HEK293 (cell line): ENCODE data around the gene FHL1.

ENCODE experiments used
- CTCF ChIA-PET: fragments of 350-600 bp; formaldehyde crosslinking; extraction: SDS; loops from one replicate; lab custom pipeline; 2021; ENCODE audit warnings: antibody characterized with exemption; lab: Yijun Ruan, JAX
- POLR2A ChIA-PET: fragments of 300-600 bp; formaldehyde crosslinking; extraction: SDS; loops from one replicate; lab custom pipeline; 2020; ENCODE audit warnings: antibody characterized with exemption, inconsistent platforms; lab: Yijun Ruan, JAX
- H3K27ac ChIP-seq: fragments of 200-500 bp; sonication (Bioruptor generic); 2 replicates; pipeline ENCODE4 v1.5.1; 2014; ENCODE audit warnings: low read depth, low read length, control low read depth, inconsistent platforms; ENCODE audit errors: extremely low read depth
- H3K36me3 ChIP-seq, 2 experiments: fragments of 200-500 bp in 1 of 2; sonication (Bioruptor generic) in 1 of 2; 1 replicate in 1 of 2; 2 replicates in 1 of 2; pipeline ENCODE4 v1.5.1; 2014 to 2017; ENCODE audit warnings: inconsistent platforms in 2 of 2, low read length in 2 of 2; ENCODE audit not compliant: control insufficient read depth in 2 of 2, insufficient read depth in 1 of 2
- H3K4me1 ChIP-seq: fragments of 200-500 bp; sonication (Bioruptor generic); 2 replicates; pipeline ENCODE4 v1.5.1; 2014; ENCODE audit warnings: mild to moderate bottlenecking, low read length, inconsistent platforms; ENCODE audit not compliant: control insufficient read depth, insufficient read depth
- H3K4me3 ChIP-seq: 2 replicates; pipeline ENCODE4 v1.5.1; 2011; ENCODE audit warnings: low read depth, mild to moderate bottlenecking, control low read depth, low read length, moderate library complexity
- H3K9me3 ChIP-seq: fragments of 200-500 bp; sonication (Bioruptor generic); 2 replicates; pipeline ENCODE4 v1.5.1; 2014; ENCODE audit warnings: low read depth, low read length, inconsistent platforms; ENCODE audit not compliant: control insufficient read depth, insufficient read depth
- GLIS2 ChIP-seq: fragments of 450-650 bp; formaldehyde crosslinking; IDR thresholded peaks from 2 replicates; pipeline ENCODE4 v1.5.1; 2016; ENCODE audit warnings: missing biosample characterization, missing genetic modification characterization
- SETDB1 ChIP-seq: IDR thresholded peaks from one replicate; pipeline ENCODE4 v1.6.1; 2017; ENCODE audit warnings: mild to moderate bottlenecking, low read length, moderate library complexity, mixed read lengths; ENCODE audit not compliant: insufficient read length
- ZBTB1 ChIP-seq: fragments of 450-650 bp; formaldehyde crosslinking; IDR thresholded peaks from 2 replicates; pipeline ENCODE4 v1.5.1; 2016; ENCODE audit warnings: missing biosample characterization, missing genetic modification characterization
- ZFP37 ChIP-seq: fragments of 450-650 bp; formaldehyde crosslinking; IDR thresholded peaks from 2 replicates; pipeline ENCODE4 v1.5.1; 2016; ENCODE audit warnings: missing biosample characterization, missing genetic modification characterization
- ZNF324 ChIP-seq: fragments of 450-650 bp; formaldehyde crosslinking; IDR thresholded peaks from 2 replicates; pipeline ENCODE4 v1.5.1; 2016; ENCODE audit warnings: missing biosample characterization, missing genetic modification characterization
- ZNF473 ChIP-seq: fragments of 450-650 bp; formaldehyde crosslinking; IDR thresholded peaks from 2 replicates; pipeline ENCODE4 v1.5.1; 2017; ENCODE audit warnings: missing biosample characterization, missing genetic modification characterization
- ZNF501 ChIP-seq: fragments of 450-650 bp; formaldehyde crosslinking; IDR thresholded peaks from 2 replicates; pipeline ENCODE4 v1.5.1; 2016; ENCODE audit warnings: missing biosample characterization, missing genetic modification characterization
- ZNF510 ChIP-seq: fragments of 450-650 bp; formaldehyde crosslinking; IDR thresholded peaks from 2 replicates; pipeline ENCODE4 v1.5.1; 2018; ENCODE audit warnings: mild to moderate bottlenecking, missing genetic modification characterization, missing biosample characterization; ENCODE audit not compliant: insufficient replicate concordance
- ZNF521 ChIP-seq: fragments of 450-650 bp; formaldehyde crosslinking; IDR thresholded peaks from 2 replicates; pipeline ENCODE4 v1.5.1; 2017; ENCODE audit warnings: missing biosample characterization, mild to moderate bottlenecking, missing genetic modification characterization
- ZNF555 ChIP-seq: fragments of 450-650 bp; formaldehyde crosslinking; conservative IDR thresholded peaks from 2 replicates; pipeline ENCODE4 v1.5.1; 2017; ENCODE audit warnings: missing biosample characterization, mild to moderate bottlenecking, missing genetic modification characterization, inconsistent platforms
- ZNF561 ChIP-seq: fragments of 450-650 bp; IDR thresholded peaks from 2 replicates; pipeline ENCODE4 v1.5.1; 2018; ENCODE audit warnings: missing biosample characterization, missing genetic modification characterization, borderline replicate concordance
- ZNF600 ChIP-seq: fragments of 450-650 bp; formaldehyde crosslinking; IDR thresholded peaks from 2 replicates; pipeline ENCODE4 v1.5.1; 2016; ENCODE audit warnings: missing biosample characterization, missing genetic modification characterization
- ZNF629 ChIP-seq: fragments of 450-650 bp; formaldehyde crosslinking; IDR thresholded peaks from 2 replicates; pipeline ENCODE4 v1.5.1; 2017; ENCODE audit warnings: missing biosample characterization, missing genetic modification characterization
- ZNF768 ChIP-seq: fragments of 450-650 bp; formaldehyde crosslinking; IDR thresholded peaks from 2 replicates; pipeline ENCODE4 v1.5.1; 2018; ENCODE audit warnings: missing biosample characterization, mild to moderate bottlenecking, missing genetic modification characterization
- TF ChIP-seq, protein P1 (sequence below): fragments of 450-650 bp; formaldehyde crosslinking; IDR thresholded peaks from 2 replicates; pipeline ENCODE4 v1.5.1; 2016; ENCODE audit warnings: missing biosample characterization, missing genetic modification characterization
- TF ChIP-seq, protein P2 (sequence below): fragments of 450-650 bp; formaldehyde crosslinking; IDR thresholded peaks from 2 replicates; pipeline ENCODE4 v1.5.1; 2017; ENCODE audit warnings: missing biosample characterization, missing genetic modification characterization
- TF ChIP-seq, protein P3 (sequence below): fragments of 450-650 bp; formaldehyde crosslinking; conservative IDR thresholded peaks from 2 replicates; pipeline ENCODE4 v1.5.1; 2016; ENCODE audit warnings: low read depth, missing biosample characterization, missing genetic modification characterization
- TF ChIP-seq, protein P4 (sequence below): fragments of 450-650 bp; formaldehyde crosslinking; IDR thresholded peaks from 2 replicates; pipeline ENCODE4 v1.5.1; 2016; ENCODE audit warnings: missing biosample characterization, missing genetic modification characterization
- TF ChIP-seq, protein P5 (sequence below): fragments of 450-650 bp; formaldehyde crosslinking; IDR thresholded peaks from 2 replicates; pipeline ENCODE4 v1.5.1; 2016; ENCODE audit warnings: missing biosample characterization, missing genetic modification characterization
- TF ChIP-seq, protein P6 (sequence below): fragments of 450-650 bp; formaldehyde crosslinking; IDR thresholded peaks from 2 replicates; pipeline ENCODE4 v1.5.0; 2017; ENCODE audit warnings: missing biosample characterization, missing genetic modification characterization, borderline replicate concordance
- TF ChIP-seq, protein P7 (sequence below): fragments of 450-650 bp; formaldehyde crosslinking; IDR thresholded peaks from 2 replicates; pipeline ENCODE4 v1.5.1; 2016; ENCODE audit warnings: missing biosample characterization, missing genetic modification characterization

The FHL1 gene

DNA sequence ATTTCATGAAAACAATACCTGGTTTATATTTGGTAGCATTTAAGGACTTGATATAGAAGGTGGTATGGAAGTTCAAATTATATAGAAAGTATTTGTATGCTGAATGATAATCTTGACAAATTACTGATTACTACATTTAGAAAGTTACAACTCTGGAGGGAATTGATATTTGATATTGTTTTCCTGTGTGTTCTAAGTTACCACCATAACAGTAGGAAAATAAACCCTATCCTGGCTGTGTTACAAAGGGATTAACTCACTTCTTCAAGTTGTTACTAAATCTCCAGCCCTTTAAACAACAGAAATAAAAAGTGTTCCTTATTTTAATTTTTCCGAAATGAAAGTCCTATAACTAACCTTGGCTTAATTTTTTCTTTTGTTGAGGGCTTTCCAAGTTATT is 36.6 kb downstream of the FHL1 start (continued):
- TF ChIP-seq ZNF629: peak; percentile 69
- no peak for TF ChIP-seq ZNF555
- no peak for TF ChIP-seq GLIS2
- TF ChIP-seq, protein P1, sequence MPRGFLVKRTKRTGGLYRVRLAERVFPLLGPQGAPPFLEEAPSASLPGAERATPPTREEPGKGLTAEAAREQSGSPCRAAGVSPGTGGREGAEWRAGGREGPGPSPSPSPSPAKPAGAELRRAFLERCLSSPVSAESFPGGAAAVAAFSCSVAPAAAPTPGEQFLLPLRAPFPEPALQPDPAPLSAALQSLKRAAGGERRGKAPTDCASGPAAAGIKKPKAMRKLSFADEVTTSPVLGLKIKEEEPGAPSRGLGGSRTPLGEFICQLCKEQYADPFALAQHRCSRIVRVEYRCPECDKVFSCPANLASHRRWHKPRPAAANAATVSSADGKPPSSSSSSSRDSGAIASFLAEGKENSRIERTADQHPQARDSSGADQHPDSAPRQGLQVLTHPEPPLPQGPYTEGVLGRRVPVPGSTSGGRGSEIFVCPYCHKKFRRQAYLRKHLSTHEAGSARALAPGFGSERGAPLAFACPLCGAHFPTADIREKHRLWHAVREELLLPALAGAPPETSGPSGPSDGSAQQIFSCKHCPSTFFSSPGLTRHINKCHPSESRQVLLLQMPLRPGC: no peak
- TF ChIP-seq ZNF473: no peak
- TF ChIP-seq ZNF501 (tag by site-specific recombination): no peak
- TF ChIP-seq ZFP37: no peak
- no peak for TF ChIP-seq SETDB1

DNA sequence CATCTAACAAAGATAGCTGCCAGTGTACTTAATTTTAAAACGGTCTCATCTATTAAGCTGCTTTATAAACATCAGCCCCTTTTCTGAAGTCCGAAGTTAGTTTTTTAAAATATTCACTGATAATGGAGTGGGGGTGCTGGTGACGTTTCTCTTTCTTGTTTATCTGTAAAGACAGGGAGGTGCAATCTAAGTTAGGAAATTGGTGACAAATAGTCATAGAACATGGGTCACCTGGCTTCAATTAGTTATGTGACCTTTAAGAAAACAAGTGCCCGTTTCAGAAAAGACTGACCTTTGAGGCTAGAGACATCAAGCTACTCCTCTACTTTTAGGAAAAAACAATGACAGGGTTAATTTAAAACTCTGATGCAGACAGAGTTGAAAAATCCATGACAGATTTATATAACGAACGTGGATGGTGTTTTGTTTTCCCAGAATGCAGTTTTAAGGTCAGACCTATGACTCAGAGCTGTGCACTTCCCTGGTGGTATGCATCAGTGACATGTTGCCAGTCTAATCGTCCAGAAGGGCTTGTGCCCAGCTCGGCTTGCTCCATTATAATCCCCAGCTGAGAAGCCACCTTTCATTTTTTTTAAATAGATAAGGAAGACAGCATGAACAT is 38.2 kb downstream of the FHL1 start:
- Histone ChIP-seq H3K4me3 (no peak overlapping the region), H3K4me1 (peaks cover 22% of the 10 kb centered on the region), H3K9me3 (no peaks in the 10 kb centered on the region), H3K27ac (no peak overlapping the region), H3K36me3 (peaks cover 0 to 1% of the 10 kb centered on the region in 2 experiments; a peak in 2 of 3 replicates)
- POLR2A ChIA-PET: no interaction called here
- CTCF ChIA-PET: interaction anchor here (1.4 to 1.6 kb wide), 2 partner anchors 14 to 23 kb away, joined by 3 to 6 read pairs; no protein-coding TSS in a partner anchor
- TF ChIP-seq, protein P2, sequence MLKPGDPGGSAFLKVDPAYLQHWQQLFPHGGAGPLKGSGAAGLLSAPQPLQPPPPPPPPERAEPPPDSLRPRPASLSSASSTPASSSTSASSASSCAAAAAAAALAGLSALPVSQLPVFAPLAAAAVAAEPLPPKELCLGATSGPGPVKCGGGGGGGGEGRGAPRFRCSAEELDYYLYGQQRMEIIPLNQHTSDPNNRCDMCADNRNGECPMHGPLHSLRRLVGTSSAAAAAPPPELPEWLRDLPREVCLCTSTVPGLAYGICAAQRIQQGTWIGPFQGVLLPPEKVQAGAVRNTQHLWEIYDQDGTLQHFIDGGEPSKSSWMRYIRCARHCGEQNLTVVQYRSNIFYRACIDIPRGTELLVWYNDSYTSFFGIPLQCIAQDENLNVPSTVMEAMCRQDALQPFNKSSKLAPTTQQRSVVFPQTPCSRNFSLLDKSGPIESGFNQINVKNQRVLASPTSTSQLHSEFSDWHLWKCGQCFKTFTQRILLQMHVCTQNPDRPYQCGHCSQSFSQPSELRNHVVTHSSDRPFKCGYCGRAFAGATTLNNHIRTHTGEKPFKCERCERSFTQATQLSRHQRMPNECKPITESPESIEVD (tag by site-specific recombination): peak; percentile 80
- TF ChIP-seq, protein P3, sequence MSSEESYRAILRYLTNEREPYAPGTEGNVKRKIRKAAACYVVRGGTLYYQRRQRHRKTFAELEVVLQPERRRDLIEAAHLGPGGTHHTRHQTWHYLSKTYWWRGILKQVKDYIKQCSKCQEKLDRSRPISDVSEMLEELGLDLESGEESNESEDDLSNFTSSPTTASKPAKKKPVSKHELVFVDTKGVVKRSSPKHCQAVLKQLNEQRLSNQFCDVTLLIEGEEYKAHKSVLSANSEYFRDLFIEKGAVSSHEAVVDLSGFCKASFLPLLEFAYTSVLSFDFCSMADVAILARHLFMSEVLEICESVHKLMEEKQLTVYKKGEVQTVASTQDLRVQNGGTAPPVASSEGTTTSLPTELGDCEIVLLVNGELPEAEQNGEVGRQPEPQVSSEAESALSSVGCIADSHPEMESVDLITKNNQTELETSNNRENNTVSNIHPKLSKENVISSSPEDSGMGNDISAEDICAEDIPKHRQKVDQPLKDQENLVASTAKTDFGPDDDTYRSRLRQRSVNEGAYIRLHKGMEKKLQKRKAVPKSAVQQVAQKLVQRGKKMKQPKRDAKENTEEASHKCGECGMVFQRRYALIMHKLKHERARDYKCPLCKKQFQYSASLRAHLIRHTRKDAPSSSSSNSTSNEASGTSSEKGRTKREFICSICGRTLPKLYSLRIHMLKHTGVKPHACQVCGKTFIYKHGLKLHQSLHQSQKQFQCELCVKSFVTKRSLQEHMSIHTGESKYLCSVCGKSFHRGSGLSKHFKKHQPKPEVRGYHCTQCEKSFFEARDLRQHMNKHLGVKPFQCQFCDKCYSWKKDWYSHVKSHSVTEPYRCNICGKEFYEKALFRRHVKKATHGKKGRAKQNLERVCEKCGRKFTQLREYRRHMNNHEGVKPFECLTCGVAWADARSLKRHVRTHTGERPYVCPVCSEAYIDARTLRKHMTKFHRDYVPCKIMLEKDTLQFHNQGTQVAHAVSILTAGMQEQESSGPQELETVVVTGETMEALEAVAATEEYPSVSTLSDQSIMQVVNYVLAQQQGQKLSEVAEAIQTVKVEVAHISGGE (tag by site-specific recombination): no peak
- TF ChIP-seq, protein P4, sequence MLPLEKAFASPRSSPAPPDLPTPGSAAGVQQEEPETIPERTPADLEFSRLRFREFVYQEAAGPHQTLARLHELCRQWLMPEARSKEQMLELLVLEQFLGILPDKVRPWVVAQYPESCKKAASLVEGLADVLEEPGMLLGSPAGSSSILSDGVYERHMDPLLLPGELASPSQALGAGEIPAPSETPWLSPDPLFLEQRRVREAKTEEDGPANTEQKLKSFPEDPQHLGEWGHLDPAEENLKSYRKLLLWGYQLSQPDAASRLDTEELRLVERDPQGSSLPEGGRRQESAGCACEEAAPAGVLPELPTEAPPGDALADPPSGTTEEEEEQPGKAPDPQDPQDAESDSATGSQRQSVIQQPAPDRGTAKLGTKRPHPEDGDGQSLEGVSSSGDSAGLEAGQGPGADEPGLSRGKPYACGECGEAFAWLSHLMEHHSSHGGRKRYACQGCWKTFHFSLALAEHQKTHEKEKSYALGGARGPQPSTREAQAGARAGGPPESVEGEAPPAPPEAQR: no peak
- no peak for TF ChIP-seq ZNF324 (tag by site-specific recombination)
- TF ChIP-seq, protein P5, sequence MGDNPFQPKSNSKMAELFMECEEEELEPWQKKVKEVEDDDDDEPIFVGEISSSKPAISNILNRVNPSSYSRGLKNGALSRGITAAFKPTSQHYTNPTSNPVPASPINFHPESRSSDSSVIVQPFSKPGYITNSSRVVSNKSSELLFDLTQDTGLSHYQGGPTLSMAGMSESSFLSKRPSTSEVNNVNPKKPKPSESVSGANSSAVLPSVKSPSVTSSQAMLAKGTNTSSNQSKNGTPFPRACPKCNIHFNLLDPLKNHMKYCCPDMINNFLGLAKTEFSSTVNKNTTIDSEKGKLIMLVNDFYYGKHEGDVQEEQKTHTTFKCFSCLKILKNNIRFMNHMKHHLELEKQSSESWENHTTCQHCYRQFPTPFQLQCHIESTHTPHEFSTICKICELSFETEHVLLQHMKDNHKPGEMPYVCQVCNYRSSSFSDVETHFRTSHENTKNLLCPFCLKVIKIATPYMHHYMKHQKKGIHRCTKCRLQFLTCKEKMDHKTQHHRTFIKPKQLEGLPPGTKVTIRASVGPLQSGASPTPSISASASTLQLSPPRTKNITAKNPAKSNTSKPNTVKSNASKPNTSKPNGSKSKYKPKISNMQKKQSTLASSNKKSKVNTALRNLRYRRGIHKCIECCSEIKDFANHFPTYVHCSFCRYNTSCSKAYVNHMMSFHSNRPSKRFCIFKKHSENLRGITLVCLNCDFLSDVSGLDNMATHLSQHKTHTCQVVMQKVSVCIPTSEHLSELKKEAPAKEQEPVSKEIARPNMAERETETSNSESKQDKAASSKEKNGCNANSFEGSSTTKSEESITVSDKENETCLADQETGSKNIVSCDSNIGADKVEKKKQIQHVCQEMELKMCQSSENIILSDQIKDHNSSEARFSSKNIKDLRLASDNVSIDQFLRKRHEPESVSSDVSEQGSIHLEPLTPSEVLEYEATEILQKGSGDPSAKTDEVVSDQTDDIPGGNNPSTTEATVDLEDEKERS (tag by site-specific recombination): no peak
- no peak for TF ChIP-seq ZNF510 (tag by site-specific recombination)
- no peak for TF ChIP-seq ZNF768 (tag by site-specific recombination)
- no peak for TF ChIP-seq ZNF521 (tag by site-specific recombination)
- no peak for TF ChIP-seq ZNF561 (tag by site-specific recombination)
- TF ChIP-seq ZNF600: peak; percentile 53; the same call in 1 of the 2 replicates
- TF ChIP-seq, protein P6, sequence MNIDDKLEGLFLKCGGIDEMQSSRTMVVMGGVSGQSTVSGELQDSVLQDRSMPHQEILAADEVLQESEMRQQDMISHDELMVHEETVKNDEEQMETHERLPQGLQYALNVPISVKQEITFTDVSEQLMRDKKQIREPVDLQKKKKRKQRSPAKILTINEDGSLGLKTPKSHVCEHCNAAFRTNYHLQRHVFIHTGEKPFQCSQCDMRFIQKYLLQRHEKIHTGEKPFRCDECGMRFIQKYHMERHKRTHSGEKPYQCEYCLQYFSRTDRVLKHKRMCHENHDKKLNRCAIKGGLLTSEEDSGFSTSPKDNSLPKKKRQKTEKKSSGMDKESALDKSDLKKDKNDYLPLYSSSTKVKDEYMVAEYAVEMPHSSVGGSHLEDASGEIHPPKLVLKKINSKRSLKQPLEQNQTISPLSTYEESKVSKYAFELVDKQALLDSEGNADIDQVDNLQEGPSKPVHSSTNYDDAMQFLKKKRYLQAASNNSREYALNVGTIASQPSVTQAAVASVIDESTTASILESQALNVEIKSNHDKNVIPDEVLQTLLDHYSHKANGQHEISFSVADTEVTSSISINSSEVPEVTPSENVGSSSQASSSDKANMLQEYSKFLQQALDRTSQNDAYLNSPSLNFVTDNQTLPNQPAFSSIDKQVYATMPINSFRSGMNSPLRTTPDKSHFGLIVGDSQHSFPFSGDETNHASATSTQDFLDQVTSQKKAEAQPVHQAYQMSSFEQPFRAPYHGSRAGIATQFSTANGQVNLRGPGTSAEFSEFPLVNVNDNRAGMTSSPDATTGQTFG (tag by site-specific recombination): no peak
- TF ChIP-seq, protein P7, sequence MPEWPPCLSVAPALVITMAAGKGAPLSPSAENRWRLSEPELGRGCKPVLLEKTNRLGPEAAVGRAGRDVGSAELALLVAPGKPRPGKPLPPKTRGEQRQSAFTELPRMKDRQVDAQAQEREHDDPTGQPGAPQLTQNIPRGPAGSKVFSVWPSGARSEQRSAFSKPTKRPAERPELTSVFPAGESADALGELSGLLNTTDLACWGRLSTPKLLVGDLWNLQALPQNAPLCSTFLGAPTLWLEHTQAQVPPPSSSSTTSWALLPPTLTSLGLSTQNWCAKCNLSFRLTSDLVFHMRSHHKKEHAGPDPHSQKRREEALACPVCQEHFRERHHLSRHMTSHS (tag by site-specific recombination): no peak
- TF ChIP-seq ZBTB1 (tag by site-specific recombination): no peak
